GM23338 (cell line): ENCODE results near the gene TELO2. TPM values are rescaled to one million over a fixed set of nuclear protein-coding genes. Genes with fewer than 3 reads are reported as not detected.

Source experiments
- ATAC-seq: fragments of 200-7000 bp; cut with Tn5 transposase; 3 replicates; pipeline ENCODE4 v1.9.1; 2020
- DNase-seq: peaks from one replicate; pipeline ENCODE4 v3.0.0-alpha.2; 2015; ENCODE audit warnings: low spot score
- H2AFZ ChIP-seq: fragments of 200-600 bp; sonication (generic); 2 replicates; pipeline ENCODE4 v1.8.0; 2016; ENCODE audit warnings: antibody characterized with exemption, mild to moderate bottlenecking, moderate library complexity
- H3F3A ChIP-seq: fragments of 200-600 bp; sonication (generic); replicated peaks from 2 replicates; pipeline ENCODE4 v1.8.0; 2017; ENCODE audit warnings: antibody characterized with exemption, mixed run types, low read depth
- H3K27ac ChIP-seq: fragments of 200-600 bp; sonication (generic); 2 replicates; pipeline ENCODE4 v1.6.1; 2016; ENCODE audit warnings: low read depth
- H3K27me3 ChIP-seq: fragments of 200-600 bp; sonication (generic); 2 replicates; pipeline ENCODE4 v1.8.0; 2016; ENCODE audit warnings: mild to moderate bottlenecking, mixed run types, moderate library complexity; ENCODE audit not compliant: insufficient read depth
- H3K36me3 ChIP-seq: fragments of 200-600 bp; sonication (generic); 2 replicates; pipeline ENCODE4 v1.8.0; 2016; ENCODE audit warnings: mild to moderate bottlenecking; ENCODE audit not compliant: insufficient read depth
- H3K4me1 ChIP-seq: fragments of 200-600 bp; sonication (generic); 2 replicates; pipeline ENCODE4 v1.8.0; 2016; ENCODE audit warnings: mild to moderate bottlenecking, moderate library complexity; ENCODE audit not compliant: insufficient read depth
- H3K4me2 ChIP-seq: fragments of 200-600 bp; sonication (generic); 2 replicates; pipeline ENCODE4 v1.7.1; 2017; ENCODE audit warnings: mixed run types
- H3K4me3 ChIP-seq: fragments of 200-600 bp; sonication (generic); 2 replicates; pipeline ENCODE4 v1.6.1; 2016; ENCODE audit warnings: mixed run types
- H3K79me2 ChIP-seq: fragments of 200-600 bp; sonication (generic); replicated peaks from 2 replicates; pipeline ENCODE4 v1.8.0; 2017; ENCODE audit warnings: mild to moderate bottlenecking; ENCODE audit not compliant: insufficient read depth
- H3K9me2 ChIP-seq: fragments of 200-600 bp; sonication (generic); 2 replicates; pipeline ENCODE4 v1.8.0; 2017; ENCODE audit not compliant: insufficient read depth
- H4K20me1 ChIP-seq: fragments of 200-600 bp; sonication (generic); replicated peaks from 2 replicates; pipeline ENCODE4 v1.8.0; 2017; ENCODE audit warnings: mild to moderate bottlenecking; ENCODE audit not compliant: insufficient read depth
- H3K27ac Mint-ChIP-seq: 2 replicates; pipeline ENCODE4 v1.8.0; 2020; ENCODE audit warnings: inconsistent platforms, mild to moderate bottlenecking, moderate library complexity, mixed read lengths
- H3K27me3 Mint-ChIP-seq: 3 replicates; pipeline ENCODE4 v1.8.0; 2022; ENCODE audit warnings: low read depth, mild to moderate bottlenecking, moderate library complexity, mixed read lengths, inconsistent platforms; ENCODE audit not compliant: insufficient read depth, poor library complexity
- H3K36me3 Mint-ChIP-seq: 3 replicates; pipeline ENCODE4 v1.8.0; 2021; ENCODE audit warnings: low read depth, mild to moderate bottlenecking, inconsistent platforms, moderate library complexity, mixed read lengths
- H3K4me1 Mint-ChIP-seq: 3 replicates; pipeline ENCODE4 v1.8.0; 2020; ENCODE audit warnings: mild to moderate bottlenecking, inconsistent platforms, mixed read lengths
- H3K4me3 Mint-ChIP-seq: 3 replicates; pipeline ENCODE4 v1.8.0; 2021; ENCODE audit warnings: moderate library complexity, mild to moderate bottlenecking, inconsistent platforms, mixed read lengths
- H3K9me3 Mint-ChIP-seq: 3 replicates; pipeline ENCODE4 v1.8.0; 2020; ENCODE audit warnings: moderate library complexity, mild to moderate bottlenecking, inconsistent platforms, mixed read lengths
- CTCF ChIP-seq, 2 experiments: fragments of 200-600 bp in 1 of 2; sonication (generic) in 1 of 2; conservative IDR thresholded peaks; 2 replicates each; pipeline versions ENCODE4 v1.5.1 to v1.6.1; 2016 to 2017; ENCODE audit warnings: antibody characterized with exemption in 2 of 2, low read depth in 2 of 2, mild to moderate bottlenecking in 2 of 2, moderate library complexity in 1 of 2
- ETS1 ChIP-seq: IDR thresholded peaks from 2 replicates; pipeline ENCODE4 v1.6.1; 2016; ENCODE audit warnings: antibody characterized with exemption
- EZH2 ChIP-seq: fragments of 200-600 bp; sonication (generic); IDR thresholded peaks from one replicate; pipeline ENCODE4 v1.8.0; 2017; ENCODE audit warnings: antibody characterized with exemption, mild to moderate bottlenecking, low read depth; ENCODE audit not compliant: unreplicated experiment
- JUNB ChIP-seq: IDR thresholded peaks from one replicate; pipeline ENCODE4 v1.6.1; 2016; ENCODE audit warnings: antibody characterized with exemption; ENCODE audit not compliant: unreplicated experiment
- NANOG ChIP-seq: IDR thresholded peaks from 2 replicates; pipeline ENCODE4 v1.6.1; 2016; ENCODE audit warnings: antibody characterized with exemption, borderline replicate concordance
- POLR2AphosphoS5 ChIP-seq: IDR thresholded peaks from 2 replicates; pipeline ENCODE4 v1.6.1; 2016; ENCODE audit warnings: antibody characterized with exemption, low read depth
- REST ChIP-seq: IDR thresholded peaks from one replicate; pipeline ENCODE4 v1.6.1; 2018; ENCODE audit warnings: antibody characterized with exemption; ENCODE audit not compliant: unreplicated experiment
- ZNF114 ChIP-seq: fragments of 250-450 bp; sonication (Bioruptor Pico); IDR thresholded peaks from 2 replicates; pipeline ENCODE4 v1.5.0; 2020; ENCODE audit warnings: mild to moderate bottlenecking, moderate library complexity
- ZNF331 ChIP-seq: fragments of 250-450 bp; sonication (Bioruptor Pico); IDR thresholded peaks from 2 replicates; pipeline ENCODE4 v1.5.0; 2020; ENCODE audit warnings: low read depth, mild to moderate bottlenecking, moderate library complexity
- ZNF462 ChIP-seq: fragments of 250-450 bp; sonication (Bioruptor Pico); IDR thresholded peaks from 2 replicates; pipeline ENCODE4 v1.5.0; 2020; ENCODE audit warnings: mild to moderate bottlenecking, moderate library complexity
- polyA plus RNA-seq: library from polyadenylated mRNA; unstranded; fragments of >200 nt; fragmentation: Nextera tagmentation; extraction: Ambion mirVana; gene quantifications from 2 replicates; pipeline ENCODE4 v1.2.1, GENCODE V29; 2016
- total RNA-seq: library from RNA; depleted of rRNA; stranded (reverse); fragments of >200 nt; shearing (Covaris generic); gene quantifications from 2 replicates; pipeline ENCODE4 v1.2.3, GENCODE V29; 2014

TELO2 gene
- total and polyA plus RNA-seq, 2 experiments from 2014 or later = 45.4 to 76.0 TPM

- ATAC-seq = no peak
- H3K4me2 ChIP-seq = no peak overlapping the region
- TF ChIP-seq ETS1 (no peak), CTCF (conservative IDR thresholded peaks at IDR 0.05; ENCODE audit: low read depth in 2 of 2) (no peak), REST (no peak), ZNF331 (CRISPR knock-in tag) (no peak), ZNF462 (CRISPR knock-in tag) (no peak), ZNF114 (CRISPR knock-in tag) (no peak), POLR2AphosphoS5 (no peak), EZH2 (no peak), JUNB (no peak), NANOG (no peak)
- H3K9me2 ChIP-seq = no peaks in the 10 kb centered on the region
- 0 out of 2 replicates have a peak overlapping the region, but pooled peaks have one; percentile 44 for H3K27ac Mint-ChIP-seq
- peaks cover 11% of the 10 kb centered on the region for H3K4me1 Mint-ChIP-seq
- H3F3A ChIP-seq = no peaks in the 10 kb centered on the region
- peaks cover 12% of the 10 kb centered on the region for H3K27me3 Mint-ChIP-seq
- H3K36me3 Mint-ChIP-seq = peaks cover 3% of the 10 kb centered on the region
- no peaks in the 10 kb centered on the region for H3K27me3 ChIP-seq
- H4K20me1 ChIP-seq = peaks cover 30% of the 10 kb centered on the region
- peaks cover 7% of the 10 kb centered on the region; the same call in 2 of the 3 replicates for H3K9me3 Mint-ChIP-seq
- H3K27ac ChIP-seq = no peak overlapping the region
- H3K4me1 ChIP-seq = peaks cover 3% of the 10 kb centered on the region; the same call in 1 of the 2 replicates
- no peak for DNase-seq
- H3K79me2 ChIP-seq = peaks cover 75% of the 10 kb centered on the region
- H2AFZ ChIP-seq = no peak overlapping the region
- H3K36me3 ChIP-seq = no peaks in the 10 kb centered on the region
- H3K4me3 Mint-ChIP-seq = no peak overlapping the region
- H3K4me3 ChIP-seq = no peak overlapping the region
Measured at GRCh38 chr16:1471569-1472194, 21.5 kb upstream of the TELO2 start.
